Fibroblast of upper back skin (primary cell): ENCODE measurements around the gene RNF34.

ENCODE experiments used
- DNase-seq: peaks from one replicate; pipeline ENCODE4 v3.0.0-alpha.2; 2013

The RNF34 gene

DNA sequence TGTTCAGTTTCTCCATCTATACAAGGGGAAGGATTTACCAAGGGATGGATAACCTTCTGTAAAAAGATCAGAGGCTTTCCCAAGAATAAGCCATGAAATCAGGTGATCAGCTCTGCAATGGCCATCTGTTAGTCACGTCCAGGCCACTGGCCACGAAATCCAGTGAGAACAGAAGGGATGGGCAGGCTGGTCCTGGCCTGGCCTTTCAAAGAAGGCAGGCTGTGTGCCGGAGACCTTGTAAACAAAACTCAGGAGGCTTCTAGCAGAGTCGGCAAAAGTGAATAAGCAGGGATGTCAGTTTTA lies 68.5 kb downstream of the RNF34 start:
- no peak for DNase-seq

DNA sequence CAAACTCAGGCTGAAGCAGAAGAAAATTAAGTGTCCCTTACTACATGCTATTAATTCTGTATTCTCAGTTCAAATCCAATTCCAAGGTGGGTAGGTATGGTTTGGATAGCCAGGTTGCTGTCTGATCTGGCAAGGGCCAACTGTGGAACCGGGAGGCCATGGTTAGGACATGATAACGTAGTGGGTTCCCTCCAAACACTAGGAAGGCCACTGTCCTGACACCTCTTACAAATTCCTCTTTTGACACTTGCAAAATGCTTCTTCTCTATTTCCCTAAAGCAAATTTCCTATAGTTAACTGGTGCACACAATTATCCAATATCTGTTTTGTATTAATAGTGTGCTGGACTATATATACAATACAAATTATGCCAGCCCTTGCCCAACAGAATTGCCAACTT lies 70.8 kb downstream of the RNF34 start:
- no peak for DNase-seq

DNA sequence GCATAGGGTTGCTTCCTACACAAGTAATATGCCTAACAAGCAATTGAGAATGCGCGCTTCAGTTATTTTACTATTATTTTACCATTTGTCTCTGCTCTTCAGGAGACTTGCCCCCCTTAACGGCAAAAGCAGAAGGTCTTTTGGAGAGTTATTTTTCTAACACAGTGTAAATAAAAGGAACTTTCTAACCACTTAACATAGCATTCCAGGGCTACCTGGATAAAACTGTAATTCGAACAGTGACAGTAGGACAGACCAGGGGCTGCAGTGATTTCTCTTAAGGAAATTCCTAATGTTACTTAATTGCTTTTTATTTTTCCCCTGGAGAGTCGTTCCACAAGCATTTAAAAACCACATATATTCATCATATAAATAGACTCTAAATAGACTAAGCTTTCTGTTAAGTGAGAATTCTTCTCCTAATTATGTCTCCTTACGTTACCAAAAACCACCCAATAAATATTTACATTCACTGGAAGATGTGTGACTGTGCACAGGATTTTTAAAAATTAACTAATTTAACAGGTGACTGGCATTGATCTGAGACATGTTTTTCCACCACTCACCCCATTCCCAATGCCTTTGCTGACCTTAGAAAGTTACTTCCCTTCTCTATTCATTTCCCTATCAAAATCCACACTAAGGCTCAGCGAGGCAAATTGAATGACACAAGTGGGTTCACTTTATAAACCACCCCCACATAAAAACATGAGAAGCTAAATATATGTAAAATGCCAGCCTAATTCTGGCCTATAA lies 72.4 kb downstream of the RNF34 start:
- no peak for DNase-seq
